Fibroblast of the aortic adventitia (primary cell): ENCODE results near the gene GM2A. TPM values are rescaled to one million over a fixed set of nuclear protein-coding genes. Genes with fewer than 3 reads are reported as not detected.
A peak's percentile ranks its signal among the peaks of the same experiment; 100 is the strongest.

Experiments
- DNase-seq: peaks from one replicate; pipeline ENCODE4 v3.0.0-alpha.2; 2010; ENCODE audit warnings: low read depth
- H3K4me3 ChIP-seq: 2 replicates; pipeline ENCODE4 v1.5.1; 2011; ENCODE audit warnings: low read depth, mild to moderate bottlenecking, control low read depth, low read length, moderate library complexity
- CTCF ChIP-seq: IDR thresholded peaks from 2 replicates; pipeline ENCODE4 v1.5.1; 2011; ENCODE audit warnings: mild to moderate bottlenecking, low read length, control low read depth, inconsistent platforms; ENCODE audit not compliant: insufficient read depth
- total RNA-seq: library from RNA; depleted of rRNA; stranded (reverse); fragments of >200 nt; gene quantifications from 2 replicates; pipeline ENCODE4 v1.2.3, GENCODE V29; 2012; ENCODE audit warnings: low replicate concordance

GM2A gene
- total RNA-seq, 1 donor: 42.6 TPM

- DNase-seq: no peak
- TF ChIP-seq CTCF: no peak
- H3K4me3 ChIP-seq: no peak overlapping the region
Observed at GRCh38 chr5:151313357-151313756, 60.4 kb downstream of the GM2A start.

GRCh38 chr5:151315998-151316597, 63.1 kb downstream of the GM2A start:
- peak; percentile 82 for DNase-seq
- H3K4me3 ChIP-seq: no peak overlapping the region
- TF ChIP-seq CTCF: peak; percentile 97

GRCh38 chr5:151317871-151318270, 64.9 kb downstream of the GM2A start:
- TF ChIP-seq CTCF: no peak
- no peak overlapping the region for H3K4me3 ChIP-seq
- DNase-seq: no peak

- peak; percentile 34 for TF ChIP-seq CTCF
- peak; percentile 20 for DNase-seq
- H3K4me3 ChIP-seq: no peak overlapping the region
Observed at GRCh38 chr5:151318850-151319732, 66.1 kb downstream of the GM2A start.

Other genes starting within 250 kb of the GM2A start
- gene GPX3, start 232.6 kb upstream of the GM2A start, total RNA-seq: 11.3 and 53.1 TPM in 2 replicates
- gene TNIP1, start 172.2 kb upstream of the GM2A start, total RNA-seq: 33.7 and 42.9 TPM in 2 replicates
- gene ANXA6, start 95.4 kb upstream of the GM2A start, total RNA-seq: 111 and 194 TPM in 2 replicates
- 1.5 and 2.8 TPM in 2 replicates for gene CCDC69, start 29.1 kb upstream of the GM2A start, total RNA-seq
- gene SLC36A3, start 50.6 kb downstream of the GM2A start, total RNA-seq: not detected in 2 replicates
- not detected in 2 replicates for gene SLC36A2, start 94.4 kb downstream of the GM2A start, total RNA-seq
- 6.8 and 15.2 TPM in 2 replicates for gene SLC36A1, start 194.4 kb downstream of the GM2A start, total RNA-seq